HepG2 (cell line): ENCODE data around the gene PIK3R3. TPM values are rescaled to one million over a fixed set of nuclear protein-coding genes. Genes with fewer than 3 reads are reported as not detected.

Experiments
- NFYB ChIP-seq: sonication (generic); formaldehyde crosslinking; IDR thresholded peaks from 2 replicates; pipeline ENCODE4 v1.4.0; 2020; ENCODE audit warnings: missing genetic modification reagents
- THYN1 ChIP-seq: sonication (generic); formaldehyde crosslinking; IDR thresholded peaks from 2 replicates; pipeline ENCODE4 v1.8.1; 2023; ENCODE audit warnings: low read depth, mild to moderate bottlenecking, moderate library complexity, missing genetic modification reagents, borderline replicate concordance
- ZBTB40 ChIP-seq, 2 experiments: fragments of 450-650 bp in 1 of 2; sonication (generic) in 1 of 2; formaldehyde crosslinking in 1 of 2; IDR thresholded peaks; 2 replicates each; pipeline versions ENCODE4 v1.6.1 to v1.8.0; 2016 to 2022; ENCODE audit warnings: antibody characterized with exemption in 1 of 2, mild to moderate bottlenecking in 1 of 2, missing genetic modification reagents in 1 of 2
- ZNF20 ChIP-seq: sonication (generic); formaldehyde crosslinking; IDR thresholded peaks from 2 replicates; pipeline ENCODE4 v1.4.0; 2020; ENCODE audit warnings: mild to moderate bottlenecking, moderate library complexity, missing genetic modification reagents
- ZNF251 ChIP-seq: sonication (generic); formaldehyde crosslinking; IDR thresholded peaks from 2 replicates; pipeline ENCODE4 v1.9.0; 2021; ENCODE audit warnings: mild to moderate bottlenecking, missing genetic modification reagents
- ZNF687 ChIP-seq: sonication (generic); formaldehyde crosslinking; IDR thresholded peaks from 2 replicates; pipeline ENCODE4 v1.5.1; 2020; ENCODE audit warnings: mild to moderate bottlenecking, missing genetic modification reagents, moderate library complexity
- ZNF761 ChIP-seq: sonication (generic); formaldehyde crosslinking; conservative IDR thresholded peaks from 2 replicates; pipeline ENCODE4 v1.4.0; 2020; ENCODE audit warnings: mild to moderate bottlenecking, missing genetic modification reagents
- polyA plus RNA-seq, 8 experiments: library from polyadenylated mRNA; depleted of rRNA in 3 of 8; stranded (reverse) in 7 of 8; unstranded in 1 of 8; fragments of >200 nt; fragmentation: Illumina TruSeq in 4 of 8; extraction: Trizol in 4 of 8; gene quantifications; 2 replicates each; pipeline versions ENCODE4 v1.2.1 to v1.2.3, GENCODE V29; 2011 to 2016; ENCODE audit warnings: low read depth in 4 of 8, missing spikeins in 1 of 8, mixed read lengths in 1 of 8; ENCODE audit not compliant: insufficient read depth in 1 of 8
- total RNA-seq, 5 experiments: library from RNA; depleted of rRNA; stranded (reverse); fragments of >200 nt; fragmentation: Illumina TruSeq; extraction: Trizol; gene quantifications; 2 replicates each; pipeline ENCODE4 v1.2.3, GENCODE V29; 2016; ENCODE audit warnings: low read depth in 1 of 5
- TF ChIP-seq, protein P1 (sequence below): sonication (generic); formaldehyde crosslinking; IDR thresholded peaks from 2 replicates; pipeline ENCODE4 v1.8.1; 2023; ENCODE audit warnings: mild to moderate bottlenecking, inconsistent platforms, moderate library complexity, missing genetic modification reagents, borderline replicate concordance
- TF ChIP-seq, protein P2 (sequence below): sonication (generic); formaldehyde crosslinking; IDR thresholded peaks from 2 replicates; pipeline ENCODE4 v1.8.0; 2022; ENCODE audit warnings: missing genetic modification reagents, mild to moderate bottlenecking, borderline replicate concordance
- TF ChIP-seq, protein P3 (sequence below): sonication (generic); formaldehyde crosslinking; IDR thresholded peaks from 2 replicates; pipeline ENCODE4 v1.4.0; 2020; ENCODE audit warnings: mild to moderate bottlenecking, missing genetic modification reagents

Gene PIK3R3
- total and polyA plus RNA-seq, 2 of the 13 experiments (the other 11 are each of a cell fraction or from before 2014, with no cell fraction given) = 0.37 to 6.9 TPM

- TF ChIP-seq ZNF20 (CRISPR knock-in tag) (peak; percentile 17; the same call in 1 of the 2 replicates), ZNF687 (peak; percentile 58; the same call in 1 of the 2 replicates), ZNF761 (CRISPR knock-in tag) (no peak; the same call in 1 of the 2 replicates), NFYB (CRISPR knock-in tag) (peak; percentile 67), ZNF251 (CRISPR knock-in tag) (no peak), ZBTB40 (IDR thresholded peaks at IDR 0.05) (no peak), ZBTB40 (CRISPR knock-in tag; IDR thresholded peaks at IDR 0.05) (0 out of 2 replicates have a peak, but pooled peaks have one; percentile 1), THYN1 (peak; percentile 12; the same call in 1 of the 2 replicates)
- TF ChIP-seq, protein P1, sequence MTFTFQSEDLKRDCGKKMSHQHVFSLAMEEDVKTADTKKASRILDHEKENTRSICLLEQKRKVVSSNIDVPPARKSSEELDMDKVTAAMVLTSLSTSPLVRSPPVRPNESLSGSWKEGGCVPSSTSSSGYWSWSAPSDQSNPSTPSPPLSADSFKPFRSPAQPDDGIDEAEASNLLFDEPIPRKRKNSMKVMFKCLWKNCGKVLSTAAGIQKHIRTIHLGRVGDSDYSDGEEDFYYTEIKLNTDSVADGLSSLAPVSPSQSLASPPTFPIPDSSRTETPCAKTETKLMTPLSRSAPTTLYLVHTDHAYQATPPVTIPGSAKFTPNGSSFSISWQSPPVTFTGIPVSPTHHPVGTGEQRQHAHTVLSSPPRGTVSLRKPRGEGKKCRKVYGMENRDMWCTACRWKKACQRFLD = 0 out of 2 replicates have a peak, but pooled peaks have one; percentile 41
- TF ChIP-seq, protein P2, sequence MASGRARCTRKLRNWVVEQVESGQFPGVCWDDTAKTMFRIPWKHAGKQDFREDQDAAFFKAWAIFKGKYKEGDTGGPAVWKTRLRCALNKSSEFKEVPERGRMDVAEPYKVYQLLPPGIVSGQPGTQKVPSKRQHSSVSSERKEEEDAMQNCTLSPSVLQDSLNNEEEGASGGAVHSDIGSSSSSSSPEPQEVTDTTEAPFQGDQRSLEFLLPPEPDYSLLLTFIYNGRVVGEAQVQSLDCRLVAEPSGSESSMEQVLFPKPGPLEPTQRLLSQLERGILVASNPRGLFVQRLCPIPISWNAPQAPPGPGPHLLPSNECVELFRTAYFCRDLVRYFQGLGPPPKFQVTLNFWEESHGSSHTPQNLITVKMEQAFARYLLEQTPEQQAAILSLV (CRISPR knock-in tag) = peak; percentile 3; the same call in 1 of the 2 replicates
- TF ChIP-seq, protein P3, sequence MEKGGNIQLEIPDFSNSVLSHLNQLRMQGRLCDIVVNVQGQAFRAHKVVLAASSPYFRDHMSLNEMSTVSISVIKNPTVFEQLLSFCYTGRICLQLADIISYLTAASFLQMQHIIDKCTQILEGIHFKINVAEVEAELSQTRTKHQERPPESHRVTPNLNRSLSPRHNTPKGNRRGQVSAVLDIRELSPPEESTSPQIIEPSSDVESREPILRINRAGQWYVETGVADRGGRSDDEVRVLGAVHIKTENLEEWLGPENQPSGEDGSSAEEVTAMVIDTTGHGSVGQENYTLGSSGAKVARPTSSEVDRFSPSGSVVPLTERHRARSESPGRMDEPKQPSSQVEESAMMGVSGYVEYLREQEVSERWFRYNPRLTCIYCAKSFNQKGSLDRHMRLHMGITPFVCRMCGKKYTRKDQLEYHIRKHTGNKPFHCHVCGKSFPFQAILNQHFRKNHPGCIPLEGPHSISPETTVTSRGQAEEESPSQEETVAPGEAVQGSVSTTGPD (CRISPR knock-in tag) = no peak
Observed at GRCh38 chr1:46133181-46133658, 791 bp upstream of the PIK3R3 start (continued).
